Activated CD8-positive, alpha-beta T cell treated with anti-CD3 and anti-CD28 coated beads, Interleukin-2, amount 10 ng/mL, durations not matched to agents 7 days and 5 days (primary cell): ENCODE measurements around the gene MCRIP2. TPM values are rescaled to one million over a fixed set of nuclear protein-coding genes. Genes with fewer than 3 reads are reported as not detected.

Experiments used
- ATAC-seq: fragments of 150-1000 bp; cut with Tn5 transposase; one replicate; pipeline ENCODE4 v1.10.0; 2021; ENCODE audit warnings: moderate library complexity
- CTCF ChIA-PET: fragments of 350-600 bp; sonication (Branson Sonifier 250); formaldehyde crosslinking; loops from one replicate; lab custom pipeline; 2021; ENCODE audit warnings: antibody characterized with exemption; lab: Charles Lee
- POLR2A ChIA-PET: fragments of 350-600 bp; sonication (Branson Sonifier 250); formaldehyde crosslinking; loops from one replicate; lab custom pipeline; 2021; ENCODE audit warnings: antibody characterized with exemption; lab: Charles Lee
- DNase-seq: peaks from one replicate; pipeline ENCODE4 v3.0.0-alpha.2; 2020
- H3K27ac Mint-ChIP-seq: one replicate; pipeline ENCODE4 v1.8.0; 2021; ENCODE audit warnings: mild to moderate bottlenecking, mixed read lengths
- H3K27me3 Mint-ChIP-seq: one replicate; pipeline ENCODE4 v1.8.0; 2021; ENCODE audit warnings: low read depth, mixed read lengths
- H3K36me3 Mint-ChIP-seq: one replicate; pipeline ENCODE4 v1.8.0; 2021; ENCODE audit warnings: low read depth, mixed read lengths
- H3K4me1 Mint-ChIP-seq: one replicate; pipeline ENCODE4 v1.8.0; 2021; ENCODE audit warnings: low read depth, mixed read lengths
- H3K4me3 Mint-ChIP-seq: one replicate; pipeline ENCODE4 v1.8.0; 2021; ENCODE audit warnings: mild to moderate bottlenecking, mixed read lengths
- H3K9me3 Mint-ChIP-seq: one replicate; pipeline ENCODE4 v1.8.0; 2022; ENCODE audit warnings: mixed read lengths; ENCODE audit not compliant: insufficient read depth
- total RNA-seq, 2 experiments: library from RNA; stranded (reverse); gene quantifications; one replicate each; pipeline ENCODE4 v1.2.3, GENCODE V29; 2021

Gene MCRIP2
- total RNA-seq, 2 experiments from 2014 or later, result 40.6 to 40.9 TPM

- peaks cover 5% of the 10 kb centered on the region for H3K4me1 Mint-ChIP-seq
- ChIA-PET CTCF (no interaction called here), POLR2A (interaction anchor here (0.5 to 1.3 kb wide), 3 partner anchors 8 to 10 kb away, joined by 3 read pairs; no protein-coding TSS in a partner anchor)
- DNase-seq, result no peak
- no peaks in the 10 kb centered on the region for H3K27me3 Mint-ChIP-seq
- H3K27ac Mint-ChIP-seq, result no peak overlapping the region
- no peaks in the 10 kb centered on the region for H3K9me3 Mint-ChIP-seq
- H3K36me3 Mint-ChIP-seq, result peaks cover 8% of the 10 kb centered on the region
- no peak overlapping the region for H3K4me3 Mint-ChIP-seq
- ATAC-seq, result no peak
These were observed 18.0 kb downstream of the MCRIP2 start for GRCh38 chr16:659618-660017.

DNA sequence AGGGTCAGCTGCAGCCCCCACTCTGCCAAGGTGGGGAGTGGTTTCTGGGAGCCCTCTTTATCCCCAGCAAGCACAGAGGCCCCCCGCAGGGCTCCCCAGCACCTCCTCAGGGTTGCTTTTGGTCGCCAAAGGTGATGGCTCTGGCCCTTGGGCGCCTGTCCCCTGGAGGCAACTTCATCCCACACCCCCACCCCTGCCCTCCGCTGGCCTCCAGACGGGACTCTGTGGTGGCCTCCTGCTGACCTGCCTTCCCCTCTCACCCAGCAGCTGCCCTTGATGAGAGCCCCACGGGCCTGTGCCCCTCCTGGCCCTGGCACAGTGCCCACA, 18.5 kb downstream of the MCRIP2 start:
- no peak for DNase-seq
- Mint-ChIP-seq H3K4me3 (no peak overlapping the region), H3K27ac (no peak overlapping the region), H3K36me3 (peaks cover 8% of the 10 kb centered on the region), H3K4me1 (peaks cover 5% of the 10 kb centered on the region), H3K27me3 (no peaks in the 10 kb centered on the region), H3K9me3 (no peaks in the 10 kb centered on the region)
- ChIA-PET CTCF (interaction anchor here (1.1 kb wide), 1 partner anchor 9 kb away, joined by 4 read pairs; no protein-coding TSS in a partner anchor), POLR2A (interaction anchor here (0.5 to 1.3 kb wide), 2 partner anchors 8 to 9 kb away, joined by 3 read pairs; no protein-coding TSS in a partner anchor)
- no peak for ATAC-seq

DNA sequence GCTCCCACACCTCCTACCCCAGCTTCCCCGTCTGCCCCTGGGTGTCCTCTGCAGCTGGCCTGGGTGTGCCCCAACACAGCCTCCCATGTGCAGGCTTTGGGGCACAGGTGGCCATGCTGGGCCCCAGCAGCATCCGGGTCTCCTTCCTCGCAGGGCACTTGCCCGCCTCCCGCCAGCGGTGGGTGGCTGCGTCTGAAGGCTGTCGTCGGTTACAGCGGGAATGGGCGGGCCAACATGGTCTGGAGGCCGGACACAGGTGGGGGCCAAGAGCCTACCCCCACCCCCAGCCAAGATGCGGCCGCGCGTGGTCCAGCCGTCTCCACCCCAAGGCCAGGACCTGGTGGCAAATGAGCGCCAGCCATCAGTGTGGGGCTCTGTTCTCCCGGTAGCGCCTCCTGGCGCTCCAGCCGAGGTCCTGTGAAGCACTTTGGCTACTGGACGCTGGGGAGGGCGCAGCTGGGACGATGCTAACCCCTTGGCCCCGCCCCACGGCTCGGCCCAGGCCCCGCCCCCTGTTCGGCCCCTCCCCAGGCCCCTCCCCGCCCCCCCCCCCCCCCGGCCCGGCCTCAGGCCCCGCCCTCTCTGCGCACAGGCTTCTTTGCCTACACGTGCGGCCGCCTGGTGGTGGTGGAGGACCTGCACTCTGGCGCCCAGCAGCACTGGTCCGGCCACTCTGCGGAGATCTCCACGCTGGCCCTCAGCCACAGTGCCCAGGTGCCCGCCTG, 19.0 kb downstream of the MCRIP2 start:
- no peaks in the 10 kb centered on the region for H3K9me3 Mint-ChIP-seq
- CTCF ChIA-PET, result interaction anchor here (1.1 kb wide), 1 partner anchor 10 kb away, joined by 4 read pairs; no protein-coding TSS in a partner anchor
- POLR2A ChIA-PET, result interaction anchor here (1.3 kb wide), 1 partner anchor 9 kb away, joined by 3 read pairs; no protein-coding TSS in a partner anchor
- H3K27ac Mint-ChIP-seq, result no peak overlapping the region
- no peak overlapping the region for H3K4me3 Mint-ChIP-seq
- ATAC-seq (peak; percentile 59), DNase-seq (peak; percentile 67)
- no peaks in the 10 kb centered on the region for H3K27me3 Mint-ChIP-seq
- peaks cover 5% of the 10 kb centered on the region for H3K4me1 Mint-ChIP-seq
- peaks cover 8% of the 10 kb centered on the region for H3K36me3 Mint-ChIP-seq

GRCh38 chr16:661184-661821, 19.7 kb downstream of the MCRIP2 start:
- no peak overlapping the region for H3K27ac Mint-ChIP-seq
- CTCF ChIA-PET, result interaction anchor here (1.1 kb wide), 1 partner anchor 10 kb away, joined by 4 read pairs; no protein-coding TSS in a partner anchor
- ATAC-seq (no peak), DNase-seq (no peak)
- no peaks in the 10 kb centered on the region for H3K9me3 Mint-ChIP-seq
- H3K27me3 Mint-ChIP-seq, result no peaks in the 10 kb centered on the region
- H3K4me1 Mint-ChIP-seq, result peaks cover 5% of the 10 kb centered on the region
- POLR2A ChIA-PET, result interaction anchor here (0.6 to 1.3 kb wide), 3 partner anchors 10 to 12 kb away, joined by 3 read pairs; partner anchors contain the start of gene WDR90
- no peak overlapping the region for H3K4me3 Mint-ChIP-seq
- peaks cover 8% of the 10 kb centered on the region for H3K36me3 Mint-ChIP-seq

- H3K36me3 Mint-ChIP-seq, result peaks cover 8% of the 10 kb centered on the region
- H3K27me3 Mint-ChIP-seq, result no peaks in the 10 kb centered on the region
- H3K4me1 Mint-ChIP-seq, result peaks cover 5% of the 10 kb centered on the region
- POLR2A ChIA-PET, result interaction anchor here (0.6 to 1.0 kb wide), 2 partner anchors 11 to 13 kb away, joined by 3 read pairs; partner anchors contain the start of gene WDR90
- no peak overlapping the region for H3K27ac Mint-ChIP-seq
- DNase-seq (no peak), ATAC-seq (no peak)
- H3K9me3 Mint-ChIP-seq, result no peaks in the 10 kb centered on the region
- H3K4me3 Mint-ChIP-seq, result no peak overlapping the region
- CTCF ChIA-PET, result no interaction called here
These were observed 20.5 kb downstream of the MCRIP2 start for GRCh38 chr16:662095-662494.

DNA sequence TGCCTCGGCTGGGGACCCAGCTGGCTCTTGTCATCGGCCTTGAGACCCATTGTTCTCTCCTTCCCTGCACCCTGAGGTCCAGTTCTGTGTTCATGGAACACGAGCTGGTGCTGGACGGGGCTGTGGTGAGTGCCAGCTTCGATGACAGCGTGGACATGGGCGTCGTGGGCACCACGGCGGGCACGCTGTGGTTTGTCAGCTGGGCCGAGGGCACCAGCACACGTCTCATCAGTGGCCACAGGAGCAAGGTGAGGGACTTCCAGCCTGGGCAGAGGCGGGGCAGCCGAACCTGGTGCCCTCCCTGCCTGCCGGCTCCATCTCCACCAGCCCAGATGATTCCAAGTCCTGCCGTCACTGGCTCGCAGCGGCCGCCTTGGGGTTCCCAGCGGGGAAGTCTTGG, 21.0 kb downstream of the MCRIP2 start:
- no peak for DNase-seq
- ChIA-PET POLR2A (interaction anchor here (1.0 kb wide), 1 partner anchor 13 kb away, joined by 3 read pairs; the partner anchor contains the start of gene WDR90), CTCF (no interaction called here)
- Mint-ChIP-seq H3K9me3 (no peaks in the 10 kb centered on the region), H3K27me3 (no peaks in the 10 kb centered on the region), H3K36me3 (peaks cover 8% of the 10 kb centered on the region), H3K4me1 (peaks cover 7% of the 10 kb centered on the region), H3K27ac (no peak overlapping the region), H3K4me3 (no peak overlapping the region)
- ATAC-seq, result no peak

DNA sequence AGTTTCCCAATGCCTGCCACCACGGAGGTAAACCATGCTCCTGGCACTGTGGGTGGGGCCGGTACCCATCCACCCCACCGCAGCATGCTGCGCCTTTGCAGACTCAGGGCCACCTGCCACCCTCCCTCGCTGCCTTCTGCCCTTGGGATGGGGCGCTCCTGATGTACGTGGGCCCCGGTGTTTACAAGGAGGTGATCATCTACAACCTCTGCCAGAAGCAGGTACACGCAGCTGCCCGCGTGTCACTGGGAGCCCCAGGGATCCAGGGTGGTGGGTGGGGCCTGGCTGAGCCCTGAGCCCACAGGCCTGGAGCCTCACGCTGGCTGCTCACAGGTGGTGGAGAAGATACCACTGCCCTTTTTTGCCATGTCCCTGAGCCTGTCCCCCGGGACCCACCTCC, 24.9 kb downstream of the MCRIP2 start:
- Mint-ChIP-seq H3K27me3 (no peaks in the 10 kb centered on the region), H3K4me1 (peaks cover 12% of the 10 kb centered on the region), H3K27ac (peak overlapping the region; percentile 88), H3K36me3 (peaks cover 11% of the 10 kb centered on the region), H3K9me3 (no peaks in the 10 kb centered on the region), H3K4me3 (no peak overlapping the region)
- ATAC-seq, result no peak
- no peak for DNase-seq
- CTCF ChIA-PET, result no interaction called here
- POLR2A ChIA-PET, result interaction anchor here (0.8 kb wide), 1 partner anchor 9 kb away, joined by 4 read pairs; the partner anchor contains the start of gene RHBDL1

DNA sequence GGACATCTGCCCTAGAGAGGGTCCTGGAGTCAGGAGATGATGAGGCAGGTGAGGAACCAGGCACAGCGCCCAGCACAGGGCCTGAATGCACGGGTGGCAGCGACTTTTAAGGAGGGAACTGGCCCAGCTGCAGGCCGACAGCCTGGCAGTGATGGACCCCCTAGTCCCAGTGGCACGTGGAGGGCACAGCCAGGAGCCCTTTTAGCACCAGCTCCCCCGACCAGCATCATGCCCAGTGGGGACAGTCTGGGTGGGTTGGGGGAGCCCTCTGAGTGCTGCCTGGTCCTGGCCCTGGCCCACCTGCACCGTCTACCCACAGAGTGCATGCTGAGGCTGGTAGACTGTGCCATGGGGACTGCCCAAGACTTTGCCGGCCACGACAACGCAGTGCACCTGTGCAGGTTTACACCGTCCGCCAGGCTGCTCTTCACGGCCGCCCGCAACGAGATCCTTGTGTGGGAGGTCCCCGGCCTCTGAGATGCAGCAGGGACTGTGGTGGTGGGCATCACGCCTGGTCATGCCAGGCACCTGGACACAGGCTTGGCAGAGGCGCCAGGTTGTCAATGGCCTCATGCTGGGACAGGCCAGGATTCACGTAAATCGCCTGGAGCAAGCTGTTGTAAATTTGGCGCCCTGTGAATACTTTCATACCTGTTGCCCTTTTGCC, 25.6 kb downstream of the MCRIP2 start:
- peak overlapping the region; percentile 79 for H3K4me3 Mint-ChIP-seq
- no peaks in the 10 kb centered on the region for H3K9me3 Mint-ChIP-seq
- no peak for ATAC-seq
- ChIA-PET POLR2A (interaction anchor here (0.8 to 2.4 kb wide), 6 partner anchors 8 to 141 kb away, joined by 3 to 9 read pairs (median 4); partner anchors contain the start of genes RHBDL1 and STUB1), CTCF (interaction anchor here (1.1 to 2.5 kb wide), 6 partner anchors 12 to 28 kb away, joined by 3 to 10 read pairs (median 4); partner anchors contain the start of gene STUB1)
- H3K4me1 Mint-ChIP-seq, result peaks cover 12% of the 10 kb centered on the region
- no peak for DNase-seq
- H3K27me3 Mint-ChIP-seq, result no peaks in the 10 kb centered on the region
- H3K36me3 Mint-ChIP-seq, result peaks cover 11% of the 10 kb centered on the region
- peak overlapping the region; percentile 88 for H3K27ac Mint-ChIP-seq

DNA sequence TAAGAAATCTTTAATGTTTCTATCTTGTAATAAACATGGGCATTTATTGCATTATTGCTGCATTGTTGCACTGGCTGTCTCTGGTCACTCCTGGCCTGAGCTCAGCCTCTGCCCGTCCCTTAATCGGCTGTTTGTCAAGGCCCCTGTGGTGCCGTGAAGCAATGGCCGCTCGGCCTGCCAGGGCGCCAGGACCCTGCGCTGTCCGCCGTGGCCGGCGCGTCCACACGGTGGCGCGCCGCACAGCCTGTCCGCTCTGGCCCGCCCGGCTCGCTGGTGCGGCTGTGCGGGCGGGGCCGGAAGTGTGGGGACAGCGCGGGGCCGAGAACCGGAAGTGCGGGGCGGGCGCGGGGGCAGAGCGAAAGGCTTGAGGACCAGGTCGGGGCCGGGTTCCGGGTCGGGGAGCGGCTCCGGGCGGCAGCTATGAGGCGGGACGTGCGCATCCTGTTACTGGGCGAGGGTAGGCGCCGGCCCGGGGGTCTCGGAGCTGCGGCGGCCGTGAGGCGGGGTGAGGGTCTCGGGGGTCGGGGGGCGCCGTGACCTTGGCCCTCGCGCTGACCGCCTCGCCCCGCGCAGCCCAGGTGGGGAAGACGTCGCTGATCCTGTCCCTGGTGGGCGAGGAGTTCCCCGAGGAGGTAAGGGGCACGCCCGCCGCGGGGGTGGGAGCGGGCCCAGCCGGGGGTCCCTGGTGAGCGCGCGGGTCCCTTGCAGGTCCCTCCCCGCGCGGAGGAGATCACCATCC, 26.3 kb downstream of the MCRIP2 start, which contains the start of gene RHOT2:
Gene RHOT2 (plus strand): TSS at position 353 of the 739 bp plus-strand sequence. CDS start 68 bp downstream, at position 421.
- Mint-ChIP-seq H3K4me3 (peak within 1 kb of the TSS; percentile 79), H3K9me3 (no peaks in the 10 kb centered on the region), H3K27ac (peak within 1 kb of the TSS; percentile 88), H3K4me1 (peaks cover 12% of the 10 kb centered on the region), H3K36me3 (peaks cover 13% of the 10 kb centered on the region), H3K27me3 (no peaks in the 10 kb centered on the region)
- DNase-seq (peak; percentile 94), ATAC-seq (peak; percentile 93)
- POLR2A ChIA-PET, result interaction anchor here (0.8 to 2.4 kb wide), 5 partner anchors 12 to 142 kb away, joined by 3 to 9 read pairs (median 4); partner anchors contain the start of gene STUB1
- CTCF ChIA-PET, result interaction anchor here (1.1 to 2.5 kb wide), 6 partner anchors 12 to 28 kb away, joined by 3 to 10 read pairs (median 4); partner anchors contain the start of gene STUB1

- H3K27ac Mint-ChIP-seq, result peak overlapping the region; percentile 75
- ATAC-seq (peak; percentile 20), DNase-seq (no peak)
- no peaks in the 10 kb centered on the region for H3K27me3 Mint-ChIP-seq
- POLR2A ChIA-PET, result interaction anchor here (0.6 to 2.4 kb wide), 4 partner anchors 13 to 1325 kb away, joined by 3 to 9 read pairs (median 4); no protein-coding TSS in a partner anchor
- peaks cover 12% of the 10 kb centered on the region for H3K4me1 Mint-ChIP-seq
- H3K9me3 Mint-ChIP-seq, result no peaks in the 10 kb centered on the region
- peak overlapping the region; percentile 79 for H3K4me3 Mint-ChIP-seq
- CTCF ChIA-PET, result interaction anchor here (1.0 to 2.5 kb wide), 7 partner anchors 11 to 72 kb away, joined by 3 to 10 read pairs (median 4); partner anchors contain the start of genes CIAO3 and STUB1
- peaks cover 14% of the 10 kb centered on the region for H3K36me3 Mint-ChIP-seq
These were observed 27.0 kb downstream of the MCRIP2 start for GRCh38 chr16:668519-669171.
